Left lung (tissue), 10 donors: Measurements from ENCODE around the gene FTO. TPM values are rescaled to one million over a fixed set of nuclear protein-coding genes. Genes with fewer than 3 reads are reported as not detected.
"Not testable (repeated sequence)": the region's sequence is repeated elsewhere in the genome, so short reads cannot be mapped to it uniquely, and the experiment has no call there.

ENCODE experiments used
- ATAC-seq: fragments of 200-7000 bp; cut with Tn5 transposase; one replicate; pipeline ENCODE4 v1.9.1; 2020; ENCODE audit warnings: moderate library complexity
- DNase-seq, 4 donors: peaks; one replicate each; pipeline ENCODE4 v3.0.0-alpha.2; 2013 to 2020
- H3K27ac ChIP-seq, 2 donors: fragments of 200-600 bp; sonication (generic) in 1 of 2; one replicate each; pipeline versions ENCODE4 v1.5.0 to v1.8.0; 2020 to 2021
- H3K27me3 ChIP-seq, 2 donors: fragments of 200-600 bp; sonication (generic) in 1 of 2; one replicate each; pipeline versions ENCODE4 v1.5.0 to v1.8.0; 2020 to 2021
- H3K36me3 ChIP-seq, 2 donors: fragments of 200-600 bp; sonication (generic) in 1 of 2; one replicate each; pipeline versions ENCODE4 v1.5.0 to v1.8.0; 2020 to 2021
- H3K4me1 ChIP-seq, 2 donors: fragments of 200-600 bp; one replicate each; pipeline ENCODE4 v1.8.0; 2021
- H3K4me3 ChIP-seq, 2 donors: fragments of 200-600 bp; sonication (generic) in 1 of 2; one replicate each; pipeline versions ENCODE4 v1.5.0 to v1.8.0; 2020 to 2021; ENCODE audit warnings: mild to moderate bottlenecking in 1 of 2
- H3K9me3 ChIP-seq, 2 donors: fragments of 200-600 bp; sonication (generic) in 1 of 2; one replicate each; pipeline versions ENCODE4 v1.5.0 to v1.8.0; 2020 to 2021
- intact Hi-C, 2 donors: fragments of 100-400 bp; cut with DNase I; formaldehyde crosslinking; loops; one replicate each; pipeline versions ENCODE4 v1.11.2 to v1.14.2; 2022
- polyA plus RNA-seq, 6 donors: library from polyadenylated mRNA; unstranded; fragments of 120-200 nt; gene quantifications; one replicate each; pipeline ENCODE4 v1.2.1, GENCODE V29; 2013; ENCODE audit not compliant: insufficient read length in 6 of 6
- total RNA-seq, 2 donors: library from RNA; stranded (reverse); fragmentation: NEBNext Ultra II Directional; extraction: Animal tissue kit (Norgen Biotek cat#: 25700); gene quantifications; one replicate each; pipeline ENCODE4 v1.2.1, GENCODE V29; 2021
- TF ChIP-seq, protein P1 (sequence below), 2 donors: fragments of 200-600 bp; sonication (generic) in 1 of 2; IDR thresholded peaks; one replicate each; pipeline versions ENCODE4 v1.5.0 to v1.8.0; 2021; ENCODE audit warnings: antibody characterized with exemption in 2 of 2
- donor health status: DM: no; HTN: yes; CAD: no.
- donor health status: DM: no; HTN: no; CAD: no.

Gene FTO
- total and polyA plus RNA-seq, 8 donors = 69.0 to 99.6 (median 90.7) TPM

DNA sequence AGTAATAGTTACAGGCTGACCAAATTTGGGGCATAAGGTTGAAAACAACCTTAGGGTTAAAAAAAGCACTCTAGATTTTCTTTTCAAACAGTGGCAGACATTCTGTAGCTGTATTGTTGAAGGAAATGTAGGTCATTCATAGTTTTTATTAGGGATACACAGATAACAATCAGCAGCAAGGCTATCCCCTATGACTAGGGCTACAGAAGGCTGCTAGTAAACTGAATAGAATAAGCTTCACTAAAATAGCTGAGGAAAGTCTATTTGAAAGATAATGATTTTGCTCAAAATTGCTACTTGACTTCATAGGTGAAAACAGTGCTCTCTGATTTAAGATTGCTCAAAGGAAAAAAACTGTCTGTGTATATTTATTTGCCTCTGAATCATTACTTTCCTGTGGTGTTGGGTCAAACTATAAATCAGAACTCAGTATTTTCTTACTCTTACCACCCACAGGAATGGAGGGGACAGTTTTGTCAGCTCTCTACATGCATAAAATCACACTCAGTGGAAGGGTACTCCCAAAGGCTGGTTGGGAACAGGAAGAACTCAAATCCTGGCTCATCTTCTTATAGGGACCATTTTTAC, 25.1 kb upstream of the FTO start:
- H3K27me3 ChIP-seq = no peaks in the 10 kb centered on the region
- no peak overlapping the region for H3K27ac ChIP-seq
- H3K4me3 ChIP-seq = no peak overlapping the region
- DNase-seq (no peak), ATAC-seq (no peak)
- intact Hi-C loops = no loop called here
- TF ChIP-seq, protein P1, sequence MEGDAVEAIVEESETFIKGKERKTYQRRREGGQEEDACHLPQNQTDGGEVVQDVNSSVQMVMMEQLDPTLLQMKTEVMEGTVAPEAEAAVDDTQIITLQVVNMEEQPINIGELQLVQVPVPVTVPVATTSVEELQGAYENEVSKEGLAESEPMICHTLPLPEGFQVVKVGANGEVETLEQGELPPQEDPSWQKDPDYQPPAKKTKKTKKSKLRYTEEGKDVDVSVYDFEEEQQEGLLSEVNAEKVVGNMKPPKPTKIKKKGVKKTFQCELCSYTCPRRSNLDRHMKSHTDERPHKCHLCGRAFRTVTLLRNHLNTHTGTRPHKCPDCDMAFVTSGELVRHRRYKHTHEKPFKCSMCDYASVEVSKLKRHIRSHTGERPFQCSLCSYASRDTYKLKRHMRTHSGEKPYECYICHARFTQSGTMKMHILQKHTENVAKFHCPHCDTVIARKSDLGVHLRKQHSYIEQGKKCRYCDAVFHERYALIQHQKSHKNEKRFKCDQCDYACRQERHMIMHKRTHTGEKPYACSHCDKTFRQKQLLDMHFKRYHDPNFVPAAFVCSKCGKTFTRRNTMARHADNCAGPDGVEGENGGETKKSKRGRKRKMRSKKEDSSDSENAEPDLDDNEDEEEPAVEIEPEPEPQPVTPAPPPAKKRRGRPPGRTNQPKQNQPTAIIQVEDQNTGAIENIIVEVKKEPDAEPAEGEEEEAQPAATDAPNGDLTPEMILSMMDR (IDR thresholded peaks at IDR 0.05) = no peak
- H3K36me3 ChIP-seq = no peaks in the 10 kb centered on the region
- no peaks in the 10 kb centered on the region for H3K9me3 ChIP-seq
- no peaks in the 10 kb centered on the region for H3K4me1 ChIP-seq

DNA sequence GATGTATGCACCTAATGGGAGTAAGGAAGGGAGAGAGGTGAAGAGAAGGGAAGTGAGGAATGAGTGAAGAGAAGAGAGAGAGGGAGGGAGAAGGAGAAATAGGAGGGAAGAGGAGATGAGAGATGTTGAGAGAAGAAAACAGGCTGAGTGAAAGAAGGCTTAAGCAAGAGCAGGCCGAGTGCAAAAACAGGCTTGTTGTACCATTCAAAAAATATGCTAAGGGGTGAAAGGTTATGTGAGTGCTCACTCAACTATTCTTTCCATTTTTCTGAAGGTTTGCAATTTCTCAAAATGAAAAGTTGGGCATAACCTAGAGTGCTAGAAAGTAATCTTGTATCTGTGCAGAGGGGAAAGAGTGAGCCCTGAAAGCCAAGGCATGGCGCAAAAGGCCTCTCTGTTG, 23.2 kb upstream of the FTO start:
- Histone ChIP-seq H3K9me3 (no peaks in the 10 kb centered on the region), H3K27ac (no peak overlapping the region), H3K4me1 (no peaks in the 10 kb centered on the region), H3K36me3 (peaks cover 0 to 4% of the 10 kb centered on the region in 2 donors), H3K4me3 (no peak overlapping the region), H3K27me3 (no peaks in the 10 kb centered on the region)
- TF ChIP-seq, protein P1 (IDR thresholded peaks at IDR 0.05) = no peak
- DNase-seq = peak in 1 of 4 donors; percentile 10
- ATAC-seq = no peak
- intact Hi-C loops = no loop called here

DNA sequence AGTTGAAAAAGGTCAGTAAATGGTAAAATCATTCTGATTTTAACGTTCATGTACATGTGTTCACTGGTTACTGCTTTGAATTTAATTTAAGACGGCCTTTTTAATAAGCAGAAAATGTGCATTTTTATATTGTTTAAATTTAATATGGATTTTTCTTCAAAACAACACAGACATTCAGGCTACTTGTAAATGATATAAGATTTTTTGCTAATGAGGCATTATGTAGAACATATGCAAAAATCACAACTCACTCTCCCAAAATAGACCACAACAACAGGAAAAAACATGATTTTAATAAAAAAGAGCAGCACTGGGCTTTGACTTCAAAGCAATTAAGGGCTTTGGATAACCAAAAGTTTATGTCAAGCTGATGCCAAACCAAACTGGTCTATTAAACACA, 22.6 kb upstream of the FTO start:
- TF ChIP-seq, protein P1 (IDR thresholded peaks at IDR 0.05) = no peak
- no peaks in the 10 kb centered on the region for H3K27me3 ChIP-seq

DNA sequence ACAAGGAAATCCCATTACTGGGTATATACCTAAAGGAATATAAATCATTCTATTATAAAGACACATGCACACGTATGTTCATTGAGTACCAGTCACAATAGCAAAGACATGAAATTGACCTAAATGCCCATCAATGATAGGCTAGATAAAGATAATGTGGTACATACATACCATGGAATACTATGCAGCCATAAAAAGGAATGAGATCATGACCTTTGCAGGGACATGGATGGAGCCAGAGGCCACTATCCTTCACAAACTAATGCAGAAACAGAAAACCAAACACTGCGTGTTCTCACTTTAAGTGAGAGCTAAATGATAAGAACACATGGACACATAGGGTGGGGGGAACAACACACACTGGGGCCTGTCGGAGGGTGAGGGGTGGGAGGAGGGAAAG, 18.6 kb upstream of the FTO start:
- H3K36me3 ChIP-seq, intact Hi-C loops, DNase-seq, H3K27ac ChIP-seq, H3K4me1 ChIP-seq, H3K9me3 ChIP-seq, H3K27me3 ChIP-seq, H3K4me3 ChIP-seq, ATAC-seq: not testable (repeated sequence)

More for the DNA sequence above, 22.6 kb upstream of the FTO start:
- H3K4me3 ChIP-seq = no peak overlapping the region
- ATAC-seq = no peak
- H3K4me1 ChIP-seq = no peaks in the 10 kb centered on the region
- no peak for DNase-seq
- peaks cover 0 to 4% of the 10 kb centered on the region in 2 donors for H3K36me3 ChIP-seq
- no peaks in the 10 kb centered on the region for H3K9me3 ChIP-seq
- no peak overlapping the region for H3K27ac ChIP-seq
- intact Hi-C loops = no loop called here

DNA sequence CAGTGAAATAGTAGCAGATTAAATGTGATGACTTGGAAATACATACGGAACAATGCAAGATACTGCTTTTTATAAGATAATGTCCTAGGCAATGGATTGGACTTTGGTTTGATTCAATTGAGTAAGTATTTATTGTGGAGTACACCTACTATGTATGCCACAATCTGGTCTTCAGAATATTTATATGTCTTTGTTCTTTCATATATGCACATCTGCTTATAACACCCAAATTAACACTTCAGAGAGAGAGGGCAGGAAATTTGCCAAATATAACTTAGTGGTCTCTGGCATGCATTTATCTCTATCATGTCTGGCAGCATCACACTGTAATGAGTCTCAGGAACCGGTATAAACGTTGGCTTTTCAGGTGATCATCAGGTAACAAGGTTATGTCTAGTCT, 17.2 kb upstream of the FTO start:
- peaks cover 0 to 4% of the 10 kb centered on the region in 2 donors for H3K36me3 ChIP-seq
- TF ChIP-seq, protein P1 (IDR thresholded peaks at IDR 0.05) = no peak
- no peak for ATAC-seq

DNA sequence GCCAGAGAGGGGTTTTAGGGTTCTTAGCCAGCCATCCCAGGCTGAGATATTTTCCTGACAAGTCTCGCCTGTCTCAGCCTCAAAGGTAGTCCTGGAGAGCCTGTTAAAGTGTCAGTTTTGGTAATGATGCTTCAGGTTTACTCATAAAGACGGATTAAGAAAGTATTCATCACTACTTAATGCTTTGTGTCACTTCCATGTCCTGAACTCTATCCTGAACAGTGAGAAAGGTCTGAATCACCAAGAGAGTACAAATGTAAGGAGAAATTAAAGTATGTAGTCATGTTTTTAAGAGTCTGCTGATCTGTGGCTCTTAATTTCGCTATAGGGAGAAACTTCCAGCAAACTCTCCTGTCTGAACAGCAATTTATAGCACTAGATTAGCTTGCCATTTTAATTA, 14.3 kb upstream of the FTO start:
- Histone ChIP-seq H3K27ac (no peak overlapping the region), H3K27me3 (no peaks in the 10 kb centered on the region), H3K4me1 (no peaks in the 10 kb centered on the region), H3K36me3 (peaks cover 0 to 4% of the 10 kb centered on the region in 2 donors), H3K9me3 (no peaks in the 10 kb centered on the region), H3K4me3 (no peak overlapping the region)
- intact Hi-C loops = no loop called here
- TF ChIP-seq, protein P1 (IDR thresholded peaks at IDR 0.05) = no peak
- DNase-seq (no peak), ATAC-seq (no peak)

More for the DNA sequence above, 17.2 kb upstream of the FTO start:
- no peaks in the 10 kb centered on the region for H3K4me1 ChIP-seq
- no peak for DNase-seq
- intact Hi-C loops = no loop called here
- H3K9me3 ChIP-seq = no peaks in the 10 kb centered on the region
- no peak overlapping the region for H3K4me3 ChIP-seq
- no peak overlapping the region for H3K27ac ChIP-seq
- H3K27me3 ChIP-seq = no peaks in the 10 kb centered on the region
